HEK293T (cell line): Measurements from ENCODE around the gene JAG1.

Experiments
- BHLHE40 ChIP-seq: fragments of 450-650 bp; IDR thresholded peaks from 2 replicates; pipeline ENCODE4 v1.6.1; 2016; ENCODE audit warnings: mild to moderate bottlenecking, moderate library complexity, borderline replicate concordance
- CTBP1 ChIP-seq: fragments of 450-650 bp; IDR thresholded peaks from 2 replicates; pipeline ENCODE4 v1.6.1; 2016; ENCODE audit warnings: borderline replicate concordance
- FOXA1 ChIP-seq: fragments of 450-650 bp; IDR thresholded peaks from 2 replicates; pipeline ENCODE4 v1.6.1; 2016; ENCODE audit warnings: mild to moderate bottlenecking
- FOXK2 ChIP-seq: fragments of 450-650 bp; IDR thresholded peaks from 2 replicates; pipeline ENCODE4 v1.6.1; 2016; ENCODE audit warnings: mild to moderate bottlenecking
- FOXM1 ChIP-seq: fragments of 450-650 bp; IDR thresholded peaks from 2 replicates; pipeline ENCODE4 v1.6.1; 2017; ENCODE audit warnings: mild to moderate bottlenecking, borderline replicate concordance
- LEF1 ChIP-seq: fragments of 450-650 bp; IDR thresholded peaks from 2 replicates; pipeline ENCODE4 v1.6.1; 2017; ENCODE audit warnings: mild to moderate bottlenecking, borderline replicate concordance
- NFRKB ChIP-seq: fragments of 450-650 bp; IDR thresholded peaks from 2 replicates; pipeline ENCODE4 v1.6.1; 2016; ENCODE audit warnings: mild to moderate bottlenecking, moderate library complexity
- SP1 ChIP-seq: fragments of 450-650 bp; IDR thresholded peaks from 2 replicates; pipeline ENCODE4 v1.6.1; 2017
- TARDBP ChIP-seq: fragments of 450-650 bp; IDR thresholded peaks from 2 replicates; pipeline ENCODE4 v1.6.1; 2016
- ZNF384 ChIP-seq: fragments of 450-650 bp; IDR thresholded peaks from 2 replicates; pipeline ENCODE4 v1.6.1; 2016
- TF ChIP-seq, protein P1 (sequence below): fragments of 450-650 bp; IDR thresholded peaks from 2 replicates; pipeline ENCODE4 v1.6.1; 2016

GRCh38 chr20:10660661-10661060, 13.1 kb downstream of the JAG1 start:
- no peak for TF ChIP-seq LEF1
- no peak for TF ChIP-seq FOXK2
- no peak for TF ChIP-seq FOXA1
- no peak for TF ChIP-seq SP1
- TF ChIP-seq, protein P1, sequence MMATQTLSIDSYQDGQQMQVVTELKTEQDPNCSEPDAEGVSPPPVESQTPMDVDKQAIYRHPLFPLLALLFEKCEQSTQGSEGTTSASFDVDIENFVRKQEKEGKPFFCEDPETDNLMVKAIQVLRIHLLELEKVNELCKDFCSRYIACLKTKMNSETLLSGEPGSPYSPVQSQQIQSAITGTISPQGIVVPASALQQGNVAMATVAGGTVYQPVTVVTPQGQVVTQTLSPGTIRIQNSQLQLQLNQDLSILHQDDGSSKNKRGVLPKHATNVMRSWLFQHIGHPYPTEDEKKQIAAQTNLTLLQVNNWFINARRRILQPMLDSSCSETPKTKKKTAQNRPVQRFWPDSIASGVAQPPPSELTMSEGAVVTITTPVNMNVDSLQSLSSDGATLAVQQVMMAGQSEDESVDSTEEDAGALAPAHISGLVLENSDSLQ, result no peak
- no peak for TF ChIP-seq FOXM1
- TF ChIP-seq CTBP1, result no peak
- TF ChIP-seq TARDBP, result no peak
- no peak for TF ChIP-seq BHLHE40
- TF ChIP-seq ZNF384, result no peak
- no peak for TF ChIP-seq NFRKB
